ENCODE results near the gene RUNX1. TPM values are rescaled to one million over a fixed set of nuclear protein-coding genes. Genes with fewer than 3 reads are reported as not detected.
A peak's percentile ranks its signal among the peaks of the same experiment; 100 is the strongest.

Gene RUNX1
- total and polyA plus RNA-seq, 3 experiments from 2014 or later = 22.0 to 41.5 (median 40.3) TPM

DNA sequence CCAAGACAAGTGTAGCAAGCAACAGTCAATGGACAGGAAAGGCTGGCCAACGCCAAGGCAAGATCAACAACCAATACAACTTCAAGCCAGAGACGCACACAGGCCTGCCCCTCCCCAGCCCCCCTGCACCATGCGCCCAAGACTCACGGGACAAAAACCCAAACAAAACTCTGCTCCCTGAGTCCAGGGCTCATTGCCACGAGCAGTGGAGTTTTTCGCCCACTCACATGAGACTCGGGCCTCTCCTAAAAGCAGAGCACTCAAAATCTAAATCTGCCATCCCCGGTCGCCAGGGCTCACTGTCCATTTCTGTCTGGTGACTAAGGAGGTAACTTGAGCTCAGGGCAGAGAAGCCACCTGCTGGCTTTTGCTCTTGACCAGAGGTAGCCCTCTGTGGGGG is 205.5 kb downstream of the RUNX1 start:
- Histone ChIP-seq H3K9me3 (ENCODE audit: low read length) (no peaks in the 10 kb centered on the region), H3K4me3 (ENCODE audit: low read length) (no peak overlapping the region), H3K4me1 (ENCODE audit: insufficient read depth, low read length) (peaks cover 22% of the 10 kb centered on the region), H3K36me3 (ENCODE audit: insufficient read depth, low read length) (peaks cover 24% of the 10 kb centered on the region), H3K27ac (ENCODE audit: low read depth, low read length) (no peak overlapping the region), H3K27me3 (ENCODE audit: insufficient read depth, low read length, poor library complexity, severe bottlenecking) (no peaks in the 10 kb centered on the region)
- Mint-ChIP-seq H3K27me3 (peaks cover 0 to 1% of the 10 kb centered on the region in 2 donors), H3K27ac (peak overlapping the region in 2 of 8 donors; percentile 1 to 54), H3K4me3 (no peak overlapping the region), H3K4me1 (peaks cover 57 to 78% (median 67%) of the 10 kb centered on the region in 3 donors), H3K36me3 (peaks cover 4 to 71% (median 8%) of the 10 kb centered on the region in 3 donors), H3K9me3 (no peaks in the 10 kb centered on the region)
- CTCF ChIA-PET = no interaction called here
- no peak for DNase-seq
- POLR2A ChIA-PET = no interaction called here

- H3K27me3 ChIP-seq (ENCODE audit: insufficient read depth, low read length, poor library complexity, severe bottlenecking) = no peaks in the 10 kb centered on the region
- H3K4me1 Mint-ChIP-seq = peaks cover 56 to 79% (median 58%) of the 10 kb centered on the region in 3 donors
- CTCF ChIA-PET = no interaction called here
- peaks cover 14% of the 10 kb centered on the region for H3K4me1 ChIP-seq (ENCODE audit: insufficient read depth, low read length)
- no peaks in the 10 kb centered on the region for H3K9me3 ChIP-seq (ENCODE audit: low read length)
- H3K27ac ChIP-seq (ENCODE audit: low read depth, low read length) = no peak overlapping the region
- no peak overlapping the region for H3K4me3 ChIP-seq (ENCODE audit: low read length)
- H3K27me3 Mint-ChIP-seq = peaks cover 0 to 1% of the 10 kb centered on the region in 2 donors
- POLR2A ChIA-PET = no interaction called here
- H3K27ac Mint-ChIP-seq = peak overlapping the region in 2 of 8 donors; percentile 22 to 51
- no peak overlapping the region for H3K4me3 Mint-ChIP-seq
- DNase-seq = no peak
- H3K36me3 ChIP-seq (ENCODE audit: insufficient read depth, low read length) = peaks cover 22% of the 10 kb centered on the region
- peaks cover 4 to 79% (median 8%) of the 10 kb centered on the region in 3 donors for H3K36me3 Mint-ChIP-seq
- no peaks in the 10 kb centered on the region for H3K9me3 Mint-ChIP-seq
These were observed 207.9 kb downstream of the RUNX1 start for GRCh38 chr21:34841154-34841553.

DNA sequence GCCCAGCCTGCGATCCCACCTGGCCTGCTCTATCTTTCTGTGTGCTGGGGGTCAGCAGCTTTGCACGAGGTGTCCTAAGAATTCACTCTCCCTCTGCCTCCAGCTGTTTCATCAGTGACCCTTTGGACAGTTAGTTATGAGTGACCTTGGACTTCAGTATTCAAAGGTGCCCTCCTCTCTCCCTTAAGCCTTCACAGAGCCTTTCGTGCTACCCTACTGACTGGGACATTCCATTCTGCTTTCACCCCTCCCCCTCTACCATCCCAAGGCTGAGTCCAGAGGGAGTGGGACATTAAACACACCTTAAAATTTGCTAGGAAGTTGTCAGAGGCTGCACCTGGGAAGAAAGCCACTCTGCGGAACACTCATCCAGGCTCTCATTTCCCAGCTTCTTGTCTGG is 208.4 kb downstream of the RUNX1 start:
- no peaks in the 10 kb centered on the region for H3K9me3 Mint-ChIP-seq
- H3K27me3 Mint-ChIP-seq = peaks cover 0 to 1% of the 10 kb centered on the region in 2 donors
- no peak overlapping the region for H3K27ac ChIP-seq (ENCODE audit: low read depth, low read length)
- CTCF ChIA-PET = no interaction called here
- POLR2A ChIA-PET = no interaction called here
- H3K36me3 Mint-ChIP-seq = peaks cover 4 to 82% (median 8%) of the 10 kb centered on the region in 3 donors
- H3K4me1 ChIP-seq (ENCODE audit: insufficient read depth, low read length) = peaks cover 14% of the 10 kb centered on the region
- no peak overlapping the region for H3K4me3 ChIP-seq (ENCODE audit: low read length)
- DNase-seq = no peak
- H3K36me3 ChIP-seq (ENCODE audit: insufficient read depth, low read length) = peaks cover 22% of the 10 kb centered on the region
- H3K27ac Mint-ChIP-seq = peak overlapping the region in 1 of 8 donors; percentile 77
- peaks cover 56 to 79% (median 58%) of the 10 kb centered on the region in 3 donors for H3K4me1 Mint-ChIP-seq
- no peak overlapping the region for H3K4me3 Mint-ChIP-seq
- no peaks in the 10 kb centered on the region for H3K9me3 ChIP-seq (ENCODE audit: low read length)
- no peaks in the 10 kb centered on the region for H3K27me3 ChIP-seq (ENCODE audit: insufficient read depth, low read length, poor library complexity, severe bottlenecking)

DNA sequence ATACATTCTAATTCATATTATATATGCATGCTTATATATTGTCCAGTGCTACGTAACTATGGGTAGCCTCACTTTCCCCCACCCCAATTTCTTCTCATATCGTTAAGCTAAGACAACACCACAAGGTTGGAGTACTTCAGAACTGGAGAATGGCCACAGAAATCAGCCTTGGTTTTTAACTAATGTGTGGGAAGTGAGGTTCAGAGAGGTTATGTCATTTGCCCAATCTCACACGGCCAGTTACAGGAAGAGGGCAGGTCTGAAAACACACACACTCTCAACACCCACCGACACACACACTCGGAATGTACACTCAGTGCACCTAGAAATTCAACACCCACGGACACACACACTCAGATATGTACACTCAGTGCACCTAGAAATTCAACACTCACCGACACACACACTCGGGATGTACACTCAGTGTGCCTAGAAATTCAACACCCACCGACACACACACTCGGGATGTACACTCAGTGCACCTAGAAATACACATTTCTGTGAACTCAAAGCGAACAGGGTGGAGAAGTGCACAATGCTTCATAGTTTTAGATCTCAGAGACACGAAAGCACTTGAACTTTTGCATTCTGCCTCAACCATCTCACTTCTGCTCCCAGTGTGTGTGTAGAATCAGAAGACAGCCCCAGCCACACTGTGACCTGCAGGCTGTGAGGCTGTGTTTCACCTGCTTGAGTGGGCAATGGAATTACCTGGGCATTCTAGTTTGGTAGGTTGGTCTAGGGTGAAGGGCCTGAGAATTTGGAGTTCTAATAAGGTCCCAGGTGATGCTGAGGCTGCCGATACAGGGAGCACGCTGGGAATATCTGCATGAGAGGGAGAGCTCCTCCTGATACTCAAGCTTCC is 209.9 kb downstream of the RUNX1 start:
- Mint-ChIP-seq H3K36me3 (peaks cover 4 to 82% (median 8%) of the 10 kb centered on the region in 3 donors), H3K9me3 (no peaks in the 10 kb centered on the region), H3K4me1 (peaks cover 52 to 76% (median 56%) of the 10 kb centered on the region in 3 donors), H3K4me3 (no peak overlapping the region), H3K27ac (peak overlapping the region in 5 of 8 donors; percentile 43 to 71 (median 48)), H3K27me3 (no peaks in the 10 kb centered on the region)
- Histone ChIP-seq H3K4me3 (ENCODE audit: low read length) (no peak overlapping the region), H3K27ac (ENCODE audit: low read depth, low read length) (no peak overlapping the region), H3K9me3 (ENCODE audit: low read length) (no peaks in the 10 kb centered on the region), H3K27me3 (ENCODE audit: insufficient read depth, low read length, poor library complexity, severe bottlenecking) (no peaks in the 10 kb centered on the region), H3K4me1 (ENCODE audit: insufficient read depth, low read length) (peaks cover 18% of the 10 kb centered on the region), H3K36me3 (ENCODE audit: insufficient read depth, low read length) (peaks cover 16% of the 10 kb centered on the region)
- ChIA-PET POLR2A (no interaction called here), CTCF (no interaction called here)
- no peak for DNase-seq

- CTCF ChIA-PET = no interaction called here
- Mint-ChIP-seq H3K4me1 (peaks cover 44 to 72% (median 48%) of the 10 kb centered on the region in 3 donors), H3K9me3 (no peaks in the 10 kb centered on the region), H3K4me3 (peak overlapping the region in 1 of 7 donors; percentile 48), H3K27ac (peak overlapping the region in 2 of 8 donors; percentile 38 to 53), H3K36me3 (peaks cover 7 to 89% (median 14%) of the 10 kb centered on the region in 3 donors), H3K27me3 (no peaks in the 10 kb centered on the region)
- Histone ChIP-seq H3K27ac (ENCODE audit: low read depth, low read length) (no peak overlapping the region), H3K36me3 (ENCODE audit: insufficient read depth, low read length) (peaks cover 16% of the 10 kb centered on the region), H3K4me3 (ENCODE audit: low read length) (no peak overlapping the region), H3K27me3 (ENCODE audit: insufficient read depth, low read length, poor library complexity, severe bottlenecking) (no peaks in the 10 kb centered on the region), H3K4me1 (ENCODE audit: insufficient read depth, low read length) (peaks cover 18% of the 10 kb centered on the region), H3K9me3 (ENCODE audit: low read length) (no peaks in the 10 kb centered on the region)
- no peak for DNase-seq
- POLR2A ChIA-PET = no interaction called here
These were observed 212.1 kb downstream of the RUNX1 start for GRCh38 chr21:34836933-34837505.

DNA sequence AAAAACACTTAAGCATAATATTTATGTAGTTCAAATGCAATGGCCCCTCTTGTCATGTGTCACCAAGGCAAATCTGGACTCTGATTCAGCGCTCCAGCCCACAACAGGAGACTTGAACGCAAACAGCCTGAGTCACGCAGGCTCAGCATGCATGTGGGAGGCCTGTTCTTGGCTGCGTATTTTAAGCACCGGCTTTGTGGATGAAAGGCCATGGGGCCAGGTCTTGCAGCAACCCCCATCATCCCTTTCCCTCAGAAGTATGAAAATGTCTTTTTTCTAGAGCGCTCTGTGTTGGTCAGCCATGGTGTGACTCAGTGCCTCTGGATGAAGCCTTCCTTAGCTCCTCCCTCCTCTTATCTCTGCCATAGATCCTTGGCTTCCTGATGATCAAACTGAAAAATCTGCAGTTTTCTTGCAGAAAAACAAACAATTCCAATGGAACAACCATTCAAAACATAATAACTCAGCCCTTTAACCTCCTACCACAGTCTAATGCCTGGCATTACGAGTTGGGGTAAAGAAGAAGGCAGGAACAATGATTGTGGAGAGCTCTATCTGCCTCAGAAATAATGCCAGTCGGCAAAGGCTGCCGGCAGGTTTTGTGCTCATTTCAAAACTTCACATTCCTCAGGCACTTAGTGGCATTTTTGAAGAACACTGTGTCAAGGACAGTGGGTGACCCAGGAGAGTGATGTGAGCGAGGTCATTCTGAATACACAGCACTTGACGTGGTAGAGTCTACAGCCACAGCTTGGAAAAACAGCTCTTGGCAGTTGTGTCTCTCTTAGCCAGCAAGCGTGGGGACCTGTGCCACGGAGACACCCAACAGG is 212.8 kb downstream of the RUNX1 start:
- ChIA-PET POLR2A (interaction anchor here (0.6 kb wide), 1 partner anchor 72 kb away, joined by 3 read pairs; no protein-coding TSS in a partner anchor), CTCF (no interaction called here)
- H3K27ac ChIP-seq (ENCODE audit: low read depth, low read length) = no peak overlapping the region
- peak overlapping the region in 3 of 7 donors; percentile 2 to 53 (median 18) for H3K4me3 Mint-ChIP-seq
- peak overlapping the region in 4 of 8 donors; percentile 26 to 53 (median 36) for H3K27ac Mint-ChIP-seq
- H3K27me3 ChIP-seq (ENCODE audit: insufficient read depth, low read length, poor library complexity, severe bottlenecking) = no peaks in the 10 kb centered on the region
- no peak overlapping the region for H3K4me3 ChIP-seq (ENCODE audit: low read length)
- H3K4me1 Mint-ChIP-seq = peaks cover 45 to 68% (median 45%) of the 10 kb centered on the region in 3 donors
- H3K9me3 Mint-ChIP-seq = no peaks in the 10 kb centered on the region
- H3K9me3 ChIP-seq (ENCODE audit: low read length) = no peaks in the 10 kb centered on the region
- no peak for DNase-seq
- H3K36me3 ChIP-seq (ENCODE audit: insufficient read depth, low read length) = peaks cover 16% of the 10 kb centered on the region
- H3K27me3 Mint-ChIP-seq = no peaks in the 10 kb centered on the region
- peaks cover 3 to 90% (median 14%) of the 10 kb centered on the region in 3 donors for H3K36me3 Mint-ChIP-seq
- peaks cover 18% of the 10 kb centered on the region for H3K4me1 ChIP-seq (ENCODE audit: insufficient read depth, low read length)

DNA sequence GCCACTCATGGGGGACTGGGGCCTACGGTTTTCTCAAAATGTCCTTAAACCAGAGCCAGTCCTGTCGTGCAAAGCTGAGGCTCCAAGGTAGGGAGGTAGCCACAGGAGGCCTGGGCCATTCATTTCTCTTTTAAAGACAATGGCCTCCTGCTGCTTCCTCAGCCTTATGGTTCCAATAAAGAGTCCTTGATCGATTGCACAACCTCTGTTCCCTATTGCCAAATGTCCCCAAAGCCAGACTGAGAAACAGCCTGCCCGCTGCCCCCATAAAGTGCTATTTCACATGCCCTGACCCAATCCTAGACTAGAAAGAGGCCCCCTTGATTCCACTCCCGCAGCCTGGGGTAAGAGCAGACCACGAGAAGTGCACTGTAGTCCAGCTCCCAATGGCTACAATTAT is 213.6 kb downstream of the RUNX1 start:
- no peaks in the 10 kb centered on the region for H3K9me3 Mint-ChIP-seq
- no peak overlapping the region for H3K4me3 ChIP-seq (ENCODE audit: low read length)
- no peaks in the 10 kb centered on the region for H3K9me3 ChIP-seq (ENCODE audit: low read length)
- H3K4me1 ChIP-seq (ENCODE audit: insufficient read depth, low read length) = peaks cover 18% of the 10 kb centered on the region
- H3K36me3 Mint-ChIP-seq = peaks cover 3 to 91% (median 19%) of the 10 kb centered on the region in 3 donors
- H3K27me3 Mint-ChIP-seq = no peaks in the 10 kb centered on the region
- H3K27ac Mint-ChIP-seq = peak overlapping the region in 5 of 8 donors; percentile 21 to 58 (median 52)
- POLR2A ChIA-PET = no interaction called here
- H3K4me1 Mint-ChIP-seq = peaks cover 43 to 66% (median 45%) of the 10 kb centered on the region in 3 donors
- no peak overlapping the region for H3K27ac ChIP-seq (ENCODE audit: low read depth, low read length)
- H3K27me3 ChIP-seq (ENCODE audit: insufficient read depth, low read length, poor library complexity, severe bottlenecking) = no peaks in the 10 kb centered on the region
- DNase-seq = no peak
- H3K4me3 Mint-ChIP-seq = peak overlapping the region in 1 of 7 donors; percentile 29
- CTCF ChIA-PET = no interaction called here
- H3K36me3 ChIP-seq (ENCODE audit: insufficient read depth, low read length) = peaks cover 16% of the 10 kb centered on the region
